Measurements from ENCODE around the gene OR8D2. TPM values are rescaled to one million over a fixed set of nuclear protein-coding genes. Genes with fewer than 3 reads are reported as not detected.

The OR8D2 gene
- total RNA-seq, 4 donors from 2014 or later, result not detected

- no peak overlapping the region for H3K4me3 ChIP-seq
- no peaks in the 10 kb centered on the region for H3K27me3 ChIP-seq
- no peak overlapping the region for H3K27ac ChIP-seq
- no peaks in the 10 kb centered on the region for H3K36me3 ChIP-seq
- H3K9me3 ChIP-seq, result no peaks in the 10 kb centered on the region
- H3K4me1 ChIP-seq, result no peaks in the 10 kb centered on the region
- no peak for DNase-seq
- TF ChIP-seq CTCF (IDR thresholded peaks at IDR 0.05 in 4 of 5, conservative IDR thresholded peaks at IDR 0.05 in 1 of 5) (no peak), POLR2A (IDR thresholded peaks at IDR 0.05) (no peak)
- intact Hi-C loops (cut with DNase I; ENCODE audit: low total_unique reads), result no loop called here
- in situ Hi-C loops (cut with MboI; ENCODE audit: low sequenced_read_pairs in 4 of 4), result no loop called here
- ATAC-seq, result no peak
Observed at GRCh38 chr11:124296016-124296415, 24.0 kb downstream of the OR8D2 start.

- in situ Hi-C loops (cut with MboI; ENCODE audit: low sequenced_read_pairs in 4 of 4), result no loop called here
- ATAC-seq (no peak), DNase-seq (no peak)
- no peaks in the 10 kb centered on the region for H3K4me1 ChIP-seq
- H3K36me3 ChIP-seq, result no peaks in the 10 kb centered on the region
- H3K9me3 ChIP-seq, result no peaks in the 10 kb centered on the region
- no peaks in the 10 kb centered on the region for H3K27me3 ChIP-seq
- no peak for TF ChIP-seq POLR2A (IDR thresholded peaks at IDR 0.05)
- no peak overlapping the region for H3K27ac ChIP-seq
- H3K4me3 ChIP-seq, result no peak overlapping the region
- intact Hi-C loops (cut with DNase I; ENCODE audit: low total_unique reads), result no loop called here
Observed at GRCh38 chr11:124294687-124295086, 25.3 kb downstream of the OR8D2 start.

- H3K9me3 ChIP-seq, result no peaks in the 10 kb centered on the region
- H3K4me1 ChIP-seq, result no peaks in the 10 kb centered on the region
- H3K27me3 ChIP-seq, result no peaks in the 10 kb centered on the region
- intact Hi-C loops (cut with DNase I; ENCODE audit: low total_unique reads), result no loop called here
- DNase-seq, result no peak
- TF ChIP-seq CTCF (IDR thresholded peaks at IDR 0.05 in 4 of 5, conservative IDR thresholded peaks at IDR 0.05 in 1 of 5) (no peak), POLR2A (IDR thresholded peaks at IDR 0.05) (no peak)
- in situ Hi-C loops (cut with MboI; ENCODE audit: low sequenced_read_pairs in 4 of 4), result no loop called here
- no peak overlapping the region for H3K27ac ChIP-seq
- no peak overlapping the region for H3K4me3 ChIP-seq
- no peak for ATAC-seq
- no peaks in the 10 kb centered on the region for H3K36me3 ChIP-seq
Observed at GRCh38 chr11:124285610-124286344, 34.2 kb downstream of the OR8D2 start.

GRCh38 chr11:124278261-124278660, 41.7 kb downstream of the OR8D2 start:
- in situ Hi-C loops (cut with MboI; ENCODE audit: low sequenced_read_pairs in 4 of 4) (no loop called here), intact Hi-C loops (cut with DNase I; ENCODE audit: low total_unique reads) (no loop called here)
- Histone ChIP-seq H3K27me3 (no peaks in the 10 kb centered on the region), H3K4me3 (no peak overlapping the region), H3K4me1 (no peaks in the 10 kb centered on the region), H3K9me3 (no peaks in the 10 kb centered on the region), H3K27ac (no peak overlapping the region), H3K36me3 (no peaks in the 10 kb centered on the region)
- ATAC-seq (no peak), DNase-seq (no peak)
- TF ChIP-seq CTCF (IDR thresholded peaks at IDR 0.05 in 4 of 5, conservative IDR thresholded peaks at IDR 0.05 in 1 of 5), result no peak
- TF ChIP-seq POLR2A (IDR thresholded peaks at IDR 0.05), result no peak

- Histone ChIP-seq H3K27ac (no peak overlapping the region), H3K27me3 (no peaks in the 10 kb centered on the region), H3K9me3 (no peaks in the 10 kb centered on the region), H3K36me3 (no peaks in the 10 kb centered on the region), H3K4me1 (no peaks in the 10 kb centered on the region), H3K4me3 (no peak overlapping the region)
- intact Hi-C loops (cut with DNase I; ENCODE audit: low total_unique reads) (no loop called here), in situ Hi-C loops (cut with MboI; ENCODE audit: low sequenced_read_pairs in 4 of 4) (no loop called here)
- no peak for TF ChIP-seq CTCF (IDR thresholded peaks at IDR 0.05 in 4 of 5, conservative IDR thresholded peaks at IDR 0.05 in 1 of 5)
- TF ChIP-seq POLR2A (IDR thresholded peaks at IDR 0.05), result no peak
- ATAC-seq (no peak), DNase-seq (no peak)
Observed at GRCh38 chr11:124277804-124278203, 42.2 kb downstream of the OR8D2 start.
